RWPE2 (cell line): ENCODE data around the gene SLC17A3.
A peak's percentile ranks its signal among the peaks of the same experiment; 100 is the strongest.

Experiments used
- ATAC-seq: fragments of 200-7000 bp; cut with Tn5 transposase; 3 replicates; pipeline ENCODE4 v1.9.1; 2021; ENCODE audit warnings: low read depth
- DNase-seq: peaks from one replicate; pipeline ENCODE4 v3.0.0-alpha.2; 2020; ENCODE audit warnings: low spot score
- H3K27ac ChIP-seq: fragments of 450-650 bp; 2 replicates; pipeline ENCODE4 v1.5.1; 2017; ENCODE audit warnings: mild to moderate bottlenecking; ENCODE audit not compliant: poor library complexity, severe bottlenecking
- H3K27me3 ChIP-seq: fragments of 250-450 bp; sonication (Bioruptor Pico); 2 replicates; pipeline ENCODE4 v1.5.1; 2021; ENCODE audit warnings: mild to moderate bottlenecking, moderate library complexity; ENCODE audit not compliant: insufficient read depth, poor library complexity, severe bottlenecking
- H3K36me3 ChIP-seq: fragments of 250-450 bp; sonication (Bioruptor Pico); 2 replicates; pipeline ENCODE4 v1.5.1; 2020; ENCODE audit warnings: low read depth, mild to moderate bottlenecking, moderate library complexity
- H3K4me1 ChIP-seq: fragments of 250-450 bp; sonication (Bioruptor Pico); 2 replicates; pipeline ENCODE4 v1.5.1; 2021; ENCODE audit warnings: mild to moderate bottlenecking, moderate library complexity; ENCODE audit not compliant: insufficient read depth, poor library complexity, severe bottlenecking
- H3K4me3 ChIP-seq: fragments of 250-450 bp; sonication (Bioruptor Pico); 2 replicates; pipeline ENCODE4 v1.5.1; 2021; ENCODE audit warnings: mild to moderate bottlenecking, moderate library complexity; ENCODE audit not compliant: severe bottlenecking
- H3K9me3 ChIP-seq: fragments of 250-450 bp; sonication (Bioruptor Pico); 2 replicates; pipeline ENCODE4 v1.5.1; 2021; ENCODE audit warnings: mild to moderate bottlenecking, moderate library complexity; ENCODE audit not compliant: severe bottlenecking
- CTCF ChIP-seq: fragments of 450-650 bp; IDR thresholded peaks from one replicate; pipeline ENCODE4 v1.5.1; 2017; ENCODE audit warnings: mild to moderate bottlenecking, moderate library complexity; ENCODE audit not compliant: poor library complexity, severe bottlenecking

SLC17A3 gene

GRCh38 chr6:25899580-25900408 lies 25.8 kb upstream of the SLC17A3 start:
- Histone ChIP-seq H3K27ac (no peak overlapping the region), H3K4me1 (no peaks in the 10 kb centered on the region), H3K27me3 (no peaks in the 10 kb centered on the region), H3K36me3 (no peaks in the 10 kb centered on the region), H3K4me3 (no peak overlapping the region), H3K9me3 (no peaks in the 10 kb centered on the region)
- DNase-seq (no peak), ATAC-seq (no peak)
- TF ChIP-seq CTCF: no peak

GRCh38 chr6:25899123-25899522 lies 25.1 kb upstream of the SLC17A3 start:
- no peak for DNase-seq
- H3K36me3 ChIP-seq: no peaks in the 10 kb centered on the region
- H3K4me3 ChIP-seq: no peak overlapping the region
- H3K4me1 ChIP-seq: no peaks in the 10 kb centered on the region
- TF ChIP-seq CTCF: no peak
- H3K27me3 ChIP-seq: no peaks in the 10 kb centered on the region
- no peaks in the 10 kb centered on the region for H3K9me3 ChIP-seq
- peak; percentile 40; the same call in 1 of the 3 replicates for ATAC-seq
- H3K27ac ChIP-seq: no peak overlapping the region

- H3K36me3 ChIP-seq: no peaks in the 10 kb centered on the region
- no peaks in the 10 kb centered on the region for H3K4me1 ChIP-seq
- DNase-seq: no peak
- H3K27ac ChIP-seq: no peak overlapping the region
- H3K27me3 ChIP-seq: no peaks in the 10 kb centered on the region
- no peak for ATAC-seq
- TF ChIP-seq CTCF: no peak
- H3K9me3 ChIP-seq: no peaks in the 10 kb centered on the region
- no peak overlapping the region for H3K4me3 ChIP-seq
Observed at GRCh38 chr6:25898289-25898977, 24.4 kb upstream of the SLC17A3 start.

- Histone ChIP-seq H3K36me3 (no peaks in the 10 kb centered on the region), H3K27ac (no peak overlapping the region), H3K27me3 (no peaks in the 10 kb centered on the region), H3K4me1 (no peaks in the 10 kb centered on the region), H3K4me3 (no peak overlapping the region), H3K9me3 (no peaks in the 10 kb centered on the region)
- TF ChIP-seq CTCF: no peak
- no peak for DNase-seq
- no peak for ATAC-seq
Observed at GRCh38 chr6:25896252-25896651, 22.2 kb upstream of the SLC17A3 start.

GRCh38 chr6:25895771-25896170 lies 21.7 kb upstream of the SLC17A3 start:
- H3K27ac ChIP-seq: no peak overlapping the region
- ATAC-seq (no peak), DNase-seq (no peak)
- no peaks in the 10 kb centered on the region for H3K4me1 ChIP-seq
- no peak for TF ChIP-seq CTCF
- no peaks in the 10 kb centered on the region for H3K9me3 ChIP-seq
- H3K27me3 ChIP-seq: no peaks in the 10 kb centered on the region
- H3K4me3 ChIP-seq: no peak overlapping the region
- no peaks in the 10 kb centered on the region for H3K36me3 ChIP-seq
